ENCODE results near the gene FOXD3.
A peak's percentile ranks its signal among the peaks of the same experiment; 100 is the strongest.

Gene FOXD3

DNA sequence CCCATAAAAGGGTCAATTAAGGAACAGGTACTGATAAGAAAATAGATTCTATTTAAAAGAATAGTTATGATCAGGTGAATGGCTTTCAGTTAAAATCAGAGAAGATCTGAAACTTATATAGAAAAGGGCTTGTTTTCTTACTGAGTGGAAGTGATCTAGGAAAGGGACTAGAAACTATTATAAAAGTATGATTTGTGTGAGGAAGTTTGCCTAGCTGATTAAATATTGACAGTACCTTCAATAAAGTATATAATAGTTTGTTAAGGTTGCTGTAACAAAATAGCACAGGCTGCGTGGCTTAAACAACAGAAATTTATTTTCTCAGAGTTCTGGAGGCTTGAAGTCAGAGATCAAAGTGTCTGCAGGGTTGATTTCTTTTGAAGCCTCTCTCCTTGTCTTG is 39.7 kb downstream of the FOXD3 start:
- DNase-seq (ENCODE audit: low spot score): no peak

DNA sequence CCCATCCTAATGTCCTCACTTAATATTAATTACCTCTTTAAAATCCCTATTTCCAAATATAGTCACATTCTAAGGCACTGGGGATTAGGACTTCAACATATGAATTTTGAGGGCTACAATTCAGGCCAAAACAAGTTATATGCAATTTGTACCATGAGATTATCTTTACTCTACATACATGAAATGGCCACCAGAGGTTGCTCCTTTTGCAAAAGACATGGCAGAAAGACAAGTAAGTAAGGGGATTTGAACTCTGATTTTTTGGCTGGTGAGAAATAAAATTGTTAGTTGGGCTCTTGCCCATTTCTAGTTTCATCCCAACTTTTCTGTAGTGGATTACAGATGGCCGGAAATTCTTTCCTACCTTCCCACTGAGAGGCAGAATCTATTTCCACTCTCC is 40.2 kb downstream of the FOXD3 start:
- no peak for DNase-seq (ENCODE audit: low spot score)

DNA sequence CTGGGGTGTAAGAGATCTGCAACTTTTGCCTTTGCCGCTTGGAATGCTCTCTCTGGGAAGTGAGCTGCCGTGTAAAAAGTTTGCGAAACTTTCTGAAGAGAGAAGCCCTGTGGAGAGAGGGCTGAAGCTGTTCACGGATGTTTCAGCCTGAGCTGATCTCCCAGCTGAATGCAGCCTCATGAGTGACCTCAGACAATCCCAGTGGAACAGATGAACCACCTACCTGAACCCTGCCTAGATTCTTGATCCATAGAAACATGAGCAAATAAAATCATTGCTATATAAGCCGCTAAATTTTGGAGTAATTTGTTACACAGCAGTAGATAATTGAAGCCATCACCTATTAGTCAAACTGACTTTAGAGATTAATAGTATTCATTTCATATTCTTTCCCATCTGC is 40.6 kb downstream of the FOXD3 start:
- no peak for DNase-seq (ENCODE audit: low spot score)

DNA sequence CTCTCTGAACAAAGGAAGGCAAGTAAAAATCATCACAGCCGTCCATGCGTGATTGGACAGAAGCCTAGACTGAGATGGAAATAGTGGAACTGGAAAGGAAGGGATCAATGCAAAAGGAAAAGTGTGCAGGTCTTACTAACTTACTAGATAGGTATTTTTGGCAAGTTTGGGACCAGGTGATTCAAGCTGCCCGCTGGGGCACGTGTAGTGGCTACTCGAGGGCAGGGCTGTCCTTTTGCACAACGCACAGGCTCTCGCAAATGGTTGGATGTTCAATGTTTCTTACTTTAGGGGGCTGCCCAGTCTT is 44.5 kb downstream of the FOXD3 start:
- DNase-seq (ENCODE audit: low spot score): no peak

DNA sequence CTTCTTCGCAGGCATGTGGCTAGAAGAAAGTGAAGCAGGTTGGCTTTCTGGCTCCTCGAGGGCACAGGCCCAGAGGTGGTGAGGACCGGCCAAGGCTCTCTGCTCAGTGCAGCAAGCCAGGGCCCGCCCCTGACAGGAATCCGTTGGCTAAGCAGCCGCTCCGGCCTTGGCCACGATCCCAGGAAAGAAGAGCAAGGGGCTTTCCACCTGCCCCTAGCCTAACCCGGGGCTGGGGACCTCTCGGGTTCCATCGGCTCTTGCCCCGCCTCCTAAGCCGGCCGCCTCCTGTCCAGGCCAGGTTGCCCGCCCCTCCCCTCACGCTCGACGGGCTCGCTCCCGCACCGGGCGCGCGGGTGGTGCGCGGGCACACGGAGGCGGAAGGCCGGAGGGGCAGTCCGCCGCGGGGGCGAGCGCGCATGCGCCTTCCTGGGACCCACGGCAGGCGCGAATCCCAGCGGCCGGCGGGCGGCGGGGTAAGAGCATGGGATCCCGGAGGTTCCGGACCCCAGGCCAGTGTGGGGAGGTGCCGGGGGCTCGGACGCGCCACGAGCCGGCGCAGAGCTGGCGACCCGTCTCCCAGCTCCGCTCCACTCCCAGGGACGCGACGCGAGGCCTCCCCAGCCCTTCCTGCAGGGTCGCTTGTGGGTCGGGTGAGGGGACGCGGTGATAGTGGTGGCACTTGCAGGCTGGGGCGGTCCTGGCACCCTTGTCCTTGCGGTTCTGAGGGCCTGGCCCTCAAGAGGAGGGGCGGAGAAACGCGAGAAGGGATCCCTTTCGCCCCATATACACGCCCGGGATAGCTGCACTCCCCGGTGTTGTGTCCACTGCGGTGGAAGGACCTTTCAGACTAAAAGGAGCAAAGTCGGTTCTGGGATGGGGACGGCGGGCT is 45.1 kb downstream of the FOXD3 start, which contains the start of gene ALG6:
Gene ALG6, plus strand, starts transcription at position 413 of the 889 bp plus-strand sequence. CDS start 3,351 bp downstream, outside the sequence.
- peak; percentile 95 for DNase-seq (ENCODE audit: low spot score)

DNA sequence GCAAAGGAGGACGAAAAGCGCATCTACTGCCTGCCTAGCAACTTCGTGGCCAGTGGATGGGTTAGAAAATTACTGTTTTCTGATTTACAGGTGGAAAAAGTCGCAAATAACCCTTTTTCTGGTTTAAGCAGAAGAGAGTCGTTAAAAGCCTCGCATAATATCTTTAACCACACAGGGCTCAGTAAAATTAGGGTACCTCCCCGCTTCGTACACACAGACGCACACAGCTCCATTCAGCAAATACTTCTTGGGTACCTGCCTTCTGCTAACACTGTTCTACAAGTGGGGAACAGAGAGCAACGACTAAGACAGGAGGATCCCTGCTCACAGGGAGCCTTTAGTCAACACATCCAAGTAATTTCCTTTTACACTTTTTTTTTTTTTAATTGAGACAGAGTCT is 45.8 kb downstream of the FOXD3 start:
- DNase-seq (ENCODE audit: low spot score): peak; percentile 8

Data from Ammon's horn (tissue), 1 donor.